Stomach (tissue), 9 donors: Measurements from ENCODE around the gene NAA20. TPM values are rescaled to one million over a fixed set of nuclear protein-coding genes. Genes with fewer than 3 reads are reported as not detected.

Experiments
- DNase-seq, 2 donors: peaks; one replicate each; pipeline versions ENCODE4 v3.0.0 to v3.0.0-alpha.2; 2013 to 2019
- H3K27ac ChIP-seq, 5 donors: fragments of 200-600 bp in 4 of 5; sonication (generic) in 4 of 5; one replicate each; pipeline ENCODE4 v1.5.1; 2013 to 2019; ENCODE audit warnings: mild to moderate bottlenecking in 1 of 5, moderate library complexity in 1 of 5
- H3K27me3 ChIP-seq, 3 donors: fragments of 200-600 bp; sonication (generic); one replicate each; pipeline ENCODE4 v1.5.1; 2017 to 2019; ENCODE audit warnings: mixed run types in 1 of 3
- H3K36me3 ChIP-seq, 4 donors: fragments of 200-600 bp; sonication (generic); 1 replicate in 3 of 4; 2 replicates in 1 of 4; pipeline ENCODE4 v1.5.1; 2016 to 2019
- H3K4me1 ChIP-seq, 4 donors: fragments of 200-600 bp; sonication (generic); one replicate each; pipeline ENCODE4 v1.5.1; 2016 to 2019
- H3K4me3 ChIP-seq, 4 donors: fragments of 200-600 bp; sonication (generic) in 3 of 4; one replicate each; pipeline ENCODE4 v1.5.1; 2016 to 2019; ENCODE audit warnings: mild to moderate bottlenecking in 1 of 4
- H3K9me3 ChIP-seq, 4 donors: fragments of 200-600 bp; sonication (generic); one replicate each; pipeline ENCODE4 v1.5.1; 2016 to 2019
- CTCF ChIP-seq, 7 experiments: fragments of 450-650 bp in 4 of 7; fragments of 200-600 bp in 3 of 7; sonication (generic) in 3 of 7; IDR thresholded peaks; one replicate each; pipeline ENCODE4 v1.5.1; 2016 to 2019; ENCODE audit warnings: antibody characterized with exemption in 7 of 7, control low read depth in 2 of 7, mild to moderate bottlenecking in 1 of 7
- EP300 ChIP-seq: sonication (generic); formaldehyde crosslinking; IDR thresholded peaks from one replicate; pipeline ENCODE4 v1.6.1; 2017; ENCODE audit warnings: antibody characterized with exemption
- POLR2A ChIP-seq, 4 donors: fragments of 450-650 bp; IDR thresholded peaks; one replicate each; pipeline ENCODE4 v1.6.1; 2016; ENCODE audit warnings: antibody characterized with exemption in 4 of 4, control low read depth in 2 of 4, mild to moderate bottlenecking in 1 of 4, moderate library complexity in 1 of 4
- POLR2AphosphoS5 ChIP-seq, 3 donors: sonication (generic); formaldehyde crosslinking; IDR thresholded peaks; one replicate each; pipeline ENCODE4 v1.6.1; 2016; ENCODE audit warnings: antibody characterized with exemption in 3 of 3
- WGBS, 5 donors: extraction: QIAGEN DNeasy Blood & Tissue Kit in 3 of 5; methylation state at CpG; one replicate each; pipeline versions ENCODE4 v1.1.5 to v1.1.7; 2013 to 2018; 5-methylcytosine and 5-hydroxymethylcytosine counted together
- intact Hi-C: fragments of 100-400 bp; cut with DNase I; formaldehyde crosslinking; loops from one replicate; pipeline ENCODE4 v1.15.1; 2023; ENCODE audit warnings: low total_unique reads
- polyA plus RNA-seq, 3 donors: library from polyadenylated mRNA; stranded (reverse); fragments of 200-250 nt; gene quantifications; one replicate each; pipeline ENCODE4 v1.2.3, GENCODE V29; 2013
- total RNA-seq, 5 donors: library from RNA; depleted of rRNA; stranded (reverse); fragments of >200 nt; gene quantifications; one replicate each; pipeline versions ENCODE4 v1.1.0 to v1.2.3, GENCODE V29; 2014 to 2016
- donor health status: healthy with polysubstance abuse.
- donor health status: Bipolar disorder and iron deficiency.
- donor health status: healthy.

Gene NAA20
- total and polyA plus RNA-seq, 8 donors = 7.1 to 114 (median 46.8) TPM; not detected in 1

GRCh38 chr20:19981031-19981451, 36.1 kb upstream of the NAA20 start:
- DNase-seq = no peak
- Histone ChIP-seq H3K4me3 (no peak overlapping the region), H3K9me3 (no peaks in the 10 kb centered on the region), H3K27me3 (no peaks in the 10 kb centered on the region), H3K4me1 (peaks cover 46 to 92% (median 72%) of the 10 kb centered on the region in 4 donors), H3K36me3 (peaks cover 0 to 29% (median 4%) of the 10 kb centered on the region in 4 donors), H3K27ac (peak overlapping the region in 3 of 5 donors; percentile 25 to 95 (median 88))
- intact Hi-C loops = no loop called here
- TF ChIP-seq POLR2A (IDR thresholded peaks at IDR 0.05) (no peak), CTCF (IDR thresholded peaks at IDR 0.05) (no peak), EP300 (no peak), POLR2AphosphoS5 (IDR thresholded peaks at IDR 0.05) (no peak)
- WGBS, 5 donors = 87 to 91% (median 89%) methylated on average over 8 of the region's 8 CpGs

GRCh38 chr20:19986419-19986818, 30.7 kb upstream of the NAA20 start:
- Histone ChIP-seq H3K9me3 (no peaks in the 10 kb centered on the region), H3K4me3 (no peak overlapping the region), H3K27ac (peak overlapping the region in 3 of 5 donors; percentile 27 to 67 (median 54)), H3K27me3 (no peaks in the 10 kb centered on the region), H3K36me3 (peaks cover 2 to 36% (median 23%) of the 10 kb centered on the region in 4 donors), H3K4me1 (peaks cover 14 to 64% (median 54%) of the 10 kb centered on the region in 4 donors)
- WGBS, 5 donors = 42 to 62% (median 51%) methylated on average over 6 of the region's 6 CpGs
- no peak for DNase-seq
- intact Hi-C loops = no loop called here
- no peak for TF ChIP-seq POLR2A (IDR thresholded peaks at IDR 0.05)
- peak in 1 of 3 donors; percentile 13 for TF ChIP-seq POLR2AphosphoS5 (IDR thresholded peaks at IDR 0.05)

GRCh38 chr20:19987046-19987445, 30.1 kb upstream of the NAA20 start:
- Histone ChIP-seq H3K27me3 (no peaks in the 10 kb centered on the region), H3K9me3 (no peaks in the 10 kb centered on the region), H3K4me1 (peaks cover 14 to 64% (median 52%) of the 10 kb centered on the region in 4 donors), H3K27ac (peak overlapping the region in 4 of 5 donors; percentile 10 to 67 (median 40)), H3K4me3 (no peak overlapping the region), H3K36me3 (peaks cover 2 to 34% (median 26%) of the 10 kb centered on the region in 4 donors)
- TF ChIP-seq CTCF (IDR thresholded peaks at IDR 0.05) = no peak
- no peak for TF ChIP-seq POLR2AphosphoS5 (IDR thresholded peaks at IDR 0.05)
- TF ChIP-seq EP300 = no peak
- no peak for TF ChIP-seq POLR2A (IDR thresholded peaks at IDR 0.05)
- intact Hi-C loops = no loop called here
- 63 to 73% (median 72%) methylated on average over 4 of the region's 4 CpGs for WGBS, 5 donors
- DNase-seq = no peak

DNA sequence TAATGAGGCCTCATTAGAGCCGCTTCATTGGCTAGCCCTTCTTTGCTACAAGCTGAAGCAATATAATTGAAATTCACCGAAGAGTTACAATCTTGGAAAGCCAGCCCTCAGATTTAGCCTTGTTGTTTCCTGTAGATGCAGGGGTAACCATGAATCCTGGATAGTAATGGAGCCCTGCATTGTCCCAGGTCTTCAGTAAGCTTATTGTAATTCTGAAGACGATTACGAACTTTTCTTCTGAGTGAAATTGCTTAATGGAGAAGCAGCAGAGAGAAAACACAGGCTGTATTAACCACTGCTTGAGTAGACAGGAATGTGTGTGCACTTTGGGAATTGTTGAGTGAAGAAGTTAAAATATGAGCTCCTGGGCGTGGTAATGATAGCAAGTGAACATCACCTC, 26.3 kb upstream of the NAA20 start:
- H3K27ac ChIP-seq = peak overlapping the region in 1 of 5 donors; percentile 5
- H3K4me1 ChIP-seq = peaks cover 24 to 73% (median 53%) of the 10 kb centered on the region in 4 donors
- no peaks in the 10 kb centered on the region for H3K27me3 ChIP-seq
- TF ChIP-seq CTCF (IDR thresholded peaks at IDR 0.05) = no peak
- no peak for TF ChIP-seq POLR2AphosphoS5 (IDR thresholded peaks at IDR 0.05)
- no peak for TF ChIP-seq EP300
- peaks cover 2 to 56% (median 22%) of the 10 kb centered on the region in 4 donors for H3K36me3 ChIP-seq
- H3K9me3 ChIP-seq = no peaks in the 10 kb centered on the region
- 82 to 91% (median 89%) methylated on average over 5 of the region's 5 CpGs for WGBS, 5 donors
- H3K4me3 ChIP-seq = no peak overlapping the region
- DNase-seq = no peak
- intact Hi-C loops = loop anchor here (10.0 kb wide), 3 partner anchors 86 to 306 kb away; no protein-coding TSS in a partner anchor

- intact Hi-C loops = loop anchor here (10.0 kb wide), 3 partner anchors 87 to 307 kb away; no protein-coding TSS in a partner anchor
- H3K27ac ChIP-seq = peak overlapping the region in 1 of 5 donors; percentile 22
- no peak overlapping the region for H3K4me3 ChIP-seq
- no peaks in the 10 kb centered on the region for H3K9me3 ChIP-seq
- peaks cover 6 to 61% (median 25%) of the 10 kb centered on the region in 4 donors for H3K36me3 ChIP-seq
- H3K4me1 ChIP-seq = peaks cover 24 to 74% (median 51%) of the 10 kb centered on the region in 4 donors
- DNase-seq = no peak
- TF ChIP-seq EP300 = no peak
- TF ChIP-seq POLR2AphosphoS5 (IDR thresholded peaks at IDR 0.05) = no peak
- TF ChIP-seq POLR2A (IDR thresholded peaks at IDR 0.05) = no peak
- TF ChIP-seq CTCF (IDR thresholded peaks at IDR 0.05) = no peak
- no peaks in the 10 kb centered on the region for H3K27me3 ChIP-seq
- WGBS, 5 donors = 24 to 44% (median 26%) methylated on average over 1 of the region's 1 CpG
These were observed 25.9 kb upstream of the NAA20 start for GRCh38 chr20:19991308-19991707.
